ENCODE results near the gene HTT.

The HTT gene

GRCh38 chr4:3223956-3224748, 149.7 kb downstream of the HTT start:
- no peak for DNase-seq

DNA sequence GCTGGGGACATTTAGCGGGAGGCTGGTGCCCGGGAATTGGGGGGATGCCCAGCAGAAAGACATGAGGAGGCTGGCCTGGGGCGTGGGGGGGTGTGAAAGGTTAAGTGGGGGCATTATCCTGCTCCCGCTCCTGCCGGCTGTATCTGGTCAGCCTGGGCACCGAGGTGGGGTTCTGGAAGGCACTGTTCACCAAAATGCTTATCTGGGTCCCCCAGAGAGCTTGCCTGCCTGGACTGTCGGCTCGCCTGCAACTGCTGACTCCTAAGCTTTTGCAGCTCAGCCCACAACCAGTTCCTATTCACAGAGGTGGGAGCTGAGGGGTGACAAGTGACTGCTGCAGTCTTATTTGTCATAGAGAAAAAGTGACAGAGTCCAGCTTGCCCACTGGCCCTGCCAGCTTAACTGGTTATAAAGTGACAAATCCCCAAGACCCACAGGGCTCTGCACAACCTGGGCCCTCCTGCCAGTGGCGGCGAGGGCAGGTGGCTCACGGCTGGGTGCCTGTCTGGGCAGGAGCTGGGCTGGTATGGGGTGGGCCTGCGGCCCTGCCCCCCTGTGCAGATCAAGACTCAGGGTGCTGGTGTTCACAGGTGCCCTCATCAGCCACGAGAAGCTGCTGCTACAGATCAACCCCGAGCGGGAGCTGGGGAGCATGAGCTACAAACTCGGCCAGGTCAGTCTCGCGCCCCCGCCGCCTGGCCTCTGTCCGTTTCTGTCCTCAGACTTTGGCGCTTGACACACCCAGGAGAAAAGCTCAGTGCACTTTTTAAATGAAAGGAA, 150.8 kb downstream of the HTT start:
- DNase-seq = no peak

- DNase-seq = no peak
These were observed 151.5 kb downstream of the HTT start for GRCh38 chr4:3225936-3226335.

GRCh38 chr4:3226467-3226866, 152.0 kb downstream of the HTT start:
- no peak for DNase-seq

DNA sequence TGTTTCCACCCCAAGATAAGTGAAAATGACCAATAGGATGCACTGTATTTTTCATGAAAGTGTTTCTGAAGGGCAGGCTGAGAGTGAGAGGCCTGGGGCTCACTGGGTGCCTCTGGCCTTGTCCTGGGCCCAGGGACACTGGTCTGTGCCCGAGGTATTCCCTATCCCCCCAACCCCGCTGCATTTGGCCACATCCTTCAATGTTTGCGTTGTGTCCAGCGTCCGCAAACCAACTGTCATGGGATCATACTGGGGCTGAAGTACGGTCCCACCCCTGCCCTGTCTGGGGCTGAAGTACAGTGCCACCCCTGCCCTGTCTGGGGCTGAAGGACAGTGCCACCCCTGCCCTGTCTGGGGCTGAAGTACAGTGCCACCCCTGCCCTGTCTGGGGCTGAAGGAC, 152.5 kb downstream of the HTT start:
- DNase-seq = no peak

GRCh38 chr4:3227878-3228675, 153.6 kb downstream of the HTT start:
- DNase-seq = no peak

DNA sequence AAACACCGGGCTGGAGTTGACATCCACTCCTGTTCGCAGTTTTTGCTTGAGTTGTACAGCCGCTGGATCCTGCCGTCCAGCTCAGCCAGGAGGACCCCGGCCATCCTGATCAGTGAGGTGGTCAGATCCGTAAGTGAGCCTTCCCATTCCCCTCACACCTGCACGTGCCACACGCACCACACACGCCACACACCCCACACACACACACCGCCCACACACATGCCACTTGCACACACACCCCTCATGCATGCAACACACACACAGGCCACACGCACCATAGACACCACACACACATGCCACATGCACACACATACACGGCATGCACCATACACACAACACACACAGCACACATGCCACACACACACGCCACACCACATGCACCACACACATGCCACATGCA, 154.4 kb downstream of the HTT start:
- no peak for DNase-seq

- no peak for DNase-seq
These were observed 154.8 kb downstream of the HTT start for GRCh38 chr4:3229328-3229727.

- no peak for DNase-seq
These were observed 155.5 kb downstream of the HTT start for GRCh38 chr4:3229964-3230363.

DNA sequence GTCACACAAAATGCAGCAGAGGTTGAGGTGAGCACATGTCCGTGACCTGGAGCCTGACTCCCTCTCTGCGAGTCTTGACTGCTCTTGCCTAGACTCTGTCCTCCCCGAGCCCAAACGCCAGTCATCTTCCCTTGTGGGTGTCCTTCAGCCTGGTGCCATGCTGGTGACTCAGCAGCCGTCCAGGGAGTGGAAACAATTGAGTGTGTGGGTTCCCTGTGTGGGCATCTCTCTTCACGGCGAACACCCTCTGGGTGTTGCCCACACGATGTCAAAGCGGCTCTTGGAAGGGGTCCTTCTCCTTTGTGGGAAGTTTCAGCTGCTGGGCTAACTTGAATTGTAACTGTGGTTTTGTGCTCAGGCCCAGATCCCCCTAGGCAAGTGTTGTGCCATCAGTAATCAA, 157.0 kb downstream of the HTT start:
- DNase-seq = no peak

- no peak for DNase-seq
These were observed 157.5 kb downstream of the HTT start for GRCh38 chr4:3232001-3232400.

- DNase-seq = no peak
These were observed 158.4 kb downstream of the HTT start for GRCh38 chr4:3232871-3233271.

GRCh38 chr4:3233391-3234071, 159.1 kb downstream of the HTT start:
- no peak for DNase-seq

- DNase-seq = no peak
These were observed 159.9 kb downstream of the HTT start for GRCh38 chr4:3234171-3235029.

DNA sequence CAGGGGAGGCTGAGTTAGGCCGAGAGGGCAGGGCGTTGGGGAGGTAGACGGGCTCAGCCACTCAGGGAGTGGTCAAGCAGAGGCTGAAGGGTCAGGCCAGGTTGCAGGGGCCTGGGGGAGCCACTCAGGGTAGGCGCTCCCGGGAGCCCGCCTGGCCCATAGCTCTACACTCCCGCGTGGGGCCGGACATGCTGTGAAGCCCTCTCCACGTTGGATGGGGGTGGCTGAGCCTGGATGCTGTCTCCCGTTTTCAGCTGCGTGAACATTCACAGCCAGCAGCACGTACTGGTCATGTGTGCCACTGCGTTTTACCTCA, 160.5 kb downstream of the HTT start:
- no peak for DNase-seq

GRCh38 chr4:3235581-3235980, 161.1 kb downstream of the HTT start:
- no peak for DNase-seq

DNA sequence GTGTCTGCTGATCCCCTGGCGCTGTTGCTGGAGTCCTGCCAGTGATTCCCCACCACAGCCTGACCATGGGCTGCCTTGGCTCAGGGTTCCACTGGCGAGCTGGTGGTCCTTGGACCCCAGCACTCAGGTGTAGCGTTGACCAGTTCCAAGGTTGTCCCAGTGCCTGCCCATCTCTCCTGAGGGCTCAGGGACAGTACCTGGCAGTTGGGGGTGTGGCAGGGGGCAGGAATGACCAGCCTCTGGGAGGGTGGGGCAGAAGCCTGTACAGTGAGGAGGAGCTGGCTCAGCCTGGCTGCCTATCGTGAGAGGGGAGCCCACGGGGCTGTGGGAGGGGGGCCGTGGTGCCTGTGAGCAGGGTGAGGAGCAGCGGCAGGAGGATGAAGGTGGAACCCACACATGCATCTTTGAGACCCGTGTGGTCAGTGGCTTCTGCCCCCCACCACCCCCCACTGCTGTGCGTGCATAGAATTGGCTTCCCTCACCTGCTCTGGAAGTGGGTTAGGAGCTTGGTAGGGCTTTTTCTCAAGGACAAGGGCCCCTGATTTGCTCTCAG, 161.9 kb downstream of the HTT start:
- no peak for DNase-seq

GRCh38 chr4:3237266-3237665, 162.8 kb downstream of the HTT start:
- no peak for DNase-seq

DNA sequence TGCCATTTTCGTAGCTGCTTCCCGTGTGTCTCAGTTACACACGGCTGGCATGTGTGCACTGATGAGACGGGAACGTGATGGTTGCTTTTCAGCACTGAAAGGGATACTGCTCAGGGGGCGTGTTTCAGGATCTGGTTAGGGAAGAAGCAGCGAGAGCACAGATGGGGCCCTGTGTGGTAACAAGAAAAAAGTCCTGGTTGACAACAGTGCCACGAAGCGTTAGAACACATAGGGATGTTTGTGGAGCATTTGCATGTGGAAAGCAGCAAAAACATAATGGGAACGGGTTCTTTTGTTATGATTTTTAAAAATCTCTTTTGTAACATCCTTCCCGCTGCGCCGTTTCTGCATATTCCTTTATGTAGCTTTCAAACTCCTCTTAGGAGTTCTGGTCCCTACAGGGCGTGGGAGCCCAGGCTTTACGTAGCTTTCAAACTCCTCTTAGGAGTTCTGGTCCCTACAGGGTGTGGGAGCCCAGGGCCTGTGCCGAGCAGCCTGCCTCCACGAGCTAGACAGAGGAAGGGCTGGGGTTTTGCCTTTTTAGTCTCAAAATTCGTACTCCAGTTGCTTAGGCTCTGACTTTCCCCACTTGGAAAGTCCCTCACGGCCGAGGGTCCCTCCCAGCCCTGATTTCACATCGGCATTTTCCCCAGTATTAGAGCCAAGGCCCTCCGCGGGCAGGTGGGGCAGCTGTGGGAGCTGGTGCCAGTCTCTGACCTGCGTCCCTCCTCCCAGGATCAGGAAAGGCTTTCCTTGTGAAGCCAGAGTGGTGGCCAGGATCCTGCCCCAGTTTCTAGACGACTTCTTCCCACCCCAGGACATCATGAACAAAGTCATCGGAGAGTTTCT, 163.5 kb downstream of the HTT start:
- no peak for DNase-seq

GRCh38 chr4:3238721-3239120, 164.2 kb downstream of the HTT start:
- DNase-seq = no peak

DNA sequence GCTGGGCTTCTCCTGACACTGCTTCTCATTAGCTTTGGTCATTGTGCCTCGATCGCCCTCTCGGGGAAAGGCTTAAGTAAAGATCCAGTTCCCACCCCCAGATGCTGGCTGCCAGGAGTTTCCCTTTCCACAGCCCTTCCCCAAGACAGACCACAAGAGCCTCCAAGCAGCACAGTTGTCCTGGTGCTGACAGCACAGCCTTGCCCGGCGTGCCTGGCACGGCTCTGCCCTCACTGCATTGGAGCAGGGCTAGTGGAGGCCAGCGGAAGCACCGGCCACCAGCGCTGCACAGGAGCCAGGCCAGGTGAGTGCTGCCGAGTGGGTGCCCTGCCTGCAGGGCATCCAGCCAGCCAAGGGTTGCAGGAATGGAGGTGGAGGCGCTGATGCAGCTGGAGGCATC, 164.8 kb downstream of the HTT start:
- DNase-seq = no peak
